Parathyroid adenoma (tissue), 2 donors: ENCODE data around the gene BRD1.

Source experiments
- H2AFZ ChIP-seq: fragments of 300-600 bp; sonication (generic); one replicate; pipeline ENCODE4 v1.7.0; 2017; ENCODE audit warnings: antibody characterized with exemption, mild to moderate bottlenecking
- H3K27ac ChIP-seq: fragments of 300-600 bp; sonication (generic); one replicate; pipeline ENCODE4 v1.7.0; 2017
- H3K27me3 ChIP-seq: fragments of 300-600 bp; sonication (generic); one replicate; pipeline ENCODE4 v1.7.0; 2017; ENCODE audit warnings: low read length; ENCODE audit not compliant: control insufficient read depth, insufficient read depth
- H3K36me3 ChIP-seq: fragments of 300-600 bp; sonication (generic); one replicate; pipeline ENCODE4 v1.7.0; 2017; ENCODE audit warnings: low read length; ENCODE audit not compliant: control insufficient read depth, insufficient read depth
- H3K4me1 ChIP-seq: fragments of 300-600 bp; sonication (generic); one replicate; pipeline ENCODE4 v1.7.0; 2017; ENCODE audit warnings: control low read depth
- H3K4me2 ChIP-seq: fragments of 300-600 bp; sonication (generic); one replicate; pipeline ENCODE4 v1.7.0; 2017; ENCODE audit warnings: low read length
- H3K4me3 ChIP-seq: fragments of 300-600 bp; sonication (generic); one replicate; pipeline ENCODE4 v1.7.0; 2017; ENCODE audit warnings: low read depth, low read length
- H3K79me2 ChIP-seq: fragments of 300-600 bp; sonication (generic); one replicate; pipeline ENCODE4 v1.7.0; 2017; ENCODE audit warnings: control low read depth
- H3K9ac ChIP-seq: fragments of 300-600 bp; sonication (generic); one replicate; pipeline ENCODE4 v1.7.0; 2017; ENCODE audit warnings: mild to moderate bottlenecking
- H3K9me3 ChIP-seq: fragments of 300-600 bp; sonication (generic); one replicate; pipeline ENCODE4 v1.7.0; 2017; ENCODE audit warnings: low read length; ENCODE audit not compliant: control insufficient read depth
- TF ChIP-seq, protein P1 (sequence below): fragments of 300-600 bp; sonication (generic); IDR thresholded peaks from one replicate; pipeline ENCODE4 v1.7.0; 2017; ENCODE audit warnings: antibody characterized with exemption, mild to moderate bottlenecking
- donor health status: primary hyperparathyroidism.

BRD1 gene

DNA sequence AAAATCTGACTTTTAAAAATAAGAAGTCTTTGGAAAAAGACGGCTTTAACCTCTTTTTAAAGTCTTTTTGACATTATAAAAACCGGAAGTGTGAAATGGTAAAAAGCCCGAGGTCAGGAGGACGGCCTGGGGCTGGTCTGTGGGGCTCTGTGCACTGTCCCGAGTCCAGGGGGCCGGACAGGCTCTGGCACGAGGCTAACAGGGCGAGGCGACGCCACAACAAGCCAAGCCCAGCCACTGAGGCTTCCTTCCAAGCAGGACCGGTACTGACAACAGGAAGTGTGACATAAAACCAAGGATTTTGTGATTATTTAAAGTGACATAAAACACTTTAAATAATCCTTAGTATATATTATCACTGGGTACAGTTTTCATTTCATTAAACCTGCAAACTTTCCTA is 39.2 kb downstream of the BRD1 start:
- H3K36me3 ChIP-seq = no peaks in the 10 kb centered on the region
- H3K9me3 ChIP-seq = no peaks in the 10 kb centered on the region
- H3K9ac ChIP-seq = no peak overlapping the region
- H3K27me3 ChIP-seq = no peaks in the 10 kb centered on the region
- peaks cover 2% of the 10 kb centered on the region for H3K4me1 ChIP-seq
- TF ChIP-seq, protein P1, sequence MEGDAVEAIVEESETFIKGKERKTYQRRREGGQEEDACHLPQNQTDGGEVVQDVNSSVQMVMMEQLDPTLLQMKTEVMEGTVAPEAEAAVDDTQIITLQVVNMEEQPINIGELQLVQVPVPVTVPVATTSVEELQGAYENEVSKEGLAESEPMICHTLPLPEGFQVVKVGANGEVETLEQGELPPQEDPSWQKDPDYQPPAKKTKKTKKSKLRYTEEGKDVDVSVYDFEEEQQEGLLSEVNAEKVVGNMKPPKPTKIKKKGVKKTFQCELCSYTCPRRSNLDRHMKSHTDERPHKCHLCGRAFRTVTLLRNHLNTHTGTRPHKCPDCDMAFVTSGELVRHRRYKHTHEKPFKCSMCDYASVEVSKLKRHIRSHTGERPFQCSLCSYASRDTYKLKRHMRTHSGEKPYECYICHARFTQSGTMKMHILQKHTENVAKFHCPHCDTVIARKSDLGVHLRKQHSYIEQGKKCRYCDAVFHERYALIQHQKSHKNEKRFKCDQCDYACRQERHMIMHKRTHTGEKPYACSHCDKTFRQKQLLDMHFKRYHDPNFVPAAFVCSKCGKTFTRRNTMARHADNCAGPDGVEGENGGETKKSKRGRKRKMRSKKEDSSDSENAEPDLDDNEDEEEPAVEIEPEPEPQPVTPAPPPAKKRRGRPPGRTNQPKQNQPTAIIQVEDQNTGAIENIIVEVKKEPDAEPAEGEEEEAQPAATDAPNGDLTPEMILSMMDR = no peak
- peaks cover 44% of the 10 kb centered on the region for H3K79me2 ChIP-seq
- no peak overlapping the region for H2AFZ ChIP-seq
- no peak overlapping the region for H3K4me2 ChIP-seq
- peak overlapping the region; percentile 64 for H3K27ac ChIP-seq
- no peak overlapping the region for H3K4me3 ChIP-seq

DNA sequence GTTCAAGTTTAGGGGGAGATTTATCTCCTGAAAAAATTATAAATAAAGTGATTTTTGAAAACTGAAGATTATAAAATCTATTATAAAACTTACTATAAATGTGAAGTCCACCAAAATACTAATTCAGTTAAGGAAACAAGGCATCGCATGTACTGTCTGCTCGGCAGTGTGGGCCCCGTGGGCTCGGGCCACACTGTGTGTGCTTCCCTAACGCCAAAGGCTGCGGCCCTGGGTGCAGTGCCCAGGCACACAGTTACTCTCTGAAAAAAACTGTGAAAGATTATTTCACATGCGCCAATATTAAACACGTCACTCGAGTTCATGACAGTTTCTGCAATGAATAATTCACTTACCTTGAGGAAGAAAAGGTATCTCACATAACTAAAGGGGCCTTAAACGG is 39.8 kb downstream of the BRD1 start:
- Histone ChIP-seq H3K36me3 (no peaks in the 10 kb centered on the region), H3K4me3 (no peak overlapping the region), H3K27ac (no peak overlapping the region), H3K4me2 (no peak overlapping the region), H2AFZ (no peak overlapping the region), H3K79me2 (peaks cover 50% of the 10 kb centered on the region), H3K9ac (no peak overlapping the region), H3K4me1 (peaks cover 2% of the 10 kb centered on the region), H3K9me3 (no peaks in the 10 kb centered on the region), H3K27me3 (no peaks in the 10 kb centered on the region)
- TF ChIP-seq, protein P1 = no peak

DNA sequence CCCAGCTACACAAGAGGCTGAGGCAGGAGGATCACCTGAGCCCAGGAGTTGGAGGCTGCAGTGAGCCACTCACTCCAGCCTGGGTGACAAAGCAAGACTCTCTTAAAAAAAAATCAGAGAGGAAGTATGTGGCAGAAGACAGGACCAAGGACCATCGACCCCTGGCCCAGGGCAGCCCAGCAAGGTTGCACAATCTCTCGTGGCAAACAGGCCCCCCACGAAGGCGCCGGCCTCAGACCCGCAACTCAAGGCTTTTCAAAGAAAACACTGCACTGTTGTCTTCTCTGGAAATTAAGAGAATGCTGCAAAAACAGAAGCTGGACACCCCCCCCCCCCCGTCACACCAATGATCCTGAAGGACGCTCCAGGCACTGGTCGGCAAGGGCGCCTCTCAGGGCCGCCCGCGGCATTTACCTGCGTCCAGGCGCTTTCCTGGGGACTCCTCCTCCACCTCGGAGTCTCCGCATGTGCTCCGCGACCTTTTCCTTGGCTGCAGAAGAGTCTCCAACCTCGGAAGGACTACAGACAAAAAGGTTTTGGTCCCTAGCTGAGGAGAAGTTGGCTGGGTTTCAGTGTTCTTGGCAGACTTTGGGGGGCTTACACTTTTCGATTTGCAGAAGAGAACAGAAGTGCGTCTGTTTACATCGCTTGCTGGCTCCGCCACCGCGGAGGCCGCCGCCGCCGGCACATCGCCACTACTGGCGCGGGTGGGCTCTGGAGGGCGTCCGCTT is 40.5 kb downstream of the BRD1 start:
- H3K79me2 ChIP-seq = peaks cover 49% of the 10 kb centered on the region
- TF ChIP-seq, protein P1 = no peak
- no peaks in the 10 kb centered on the region for H3K27me3 ChIP-seq
- no peak overlapping the region for H3K9ac ChIP-seq
- no peaks in the 10 kb centered on the region for H3K9me3 ChIP-seq
- no peak overlapping the region for H3K4me2 ChIP-seq
- H3K27ac ChIP-seq = no peak overlapping the region
- peaks cover 2% of the 10 kb centered on the region for H3K4me1 ChIP-seq
- no peak overlapping the region for H2AFZ ChIP-seq
- no peaks in the 10 kb centered on the region for H3K36me3 ChIP-seq
- no peak overlapping the region for H3K4me3 ChIP-seq

DNA sequence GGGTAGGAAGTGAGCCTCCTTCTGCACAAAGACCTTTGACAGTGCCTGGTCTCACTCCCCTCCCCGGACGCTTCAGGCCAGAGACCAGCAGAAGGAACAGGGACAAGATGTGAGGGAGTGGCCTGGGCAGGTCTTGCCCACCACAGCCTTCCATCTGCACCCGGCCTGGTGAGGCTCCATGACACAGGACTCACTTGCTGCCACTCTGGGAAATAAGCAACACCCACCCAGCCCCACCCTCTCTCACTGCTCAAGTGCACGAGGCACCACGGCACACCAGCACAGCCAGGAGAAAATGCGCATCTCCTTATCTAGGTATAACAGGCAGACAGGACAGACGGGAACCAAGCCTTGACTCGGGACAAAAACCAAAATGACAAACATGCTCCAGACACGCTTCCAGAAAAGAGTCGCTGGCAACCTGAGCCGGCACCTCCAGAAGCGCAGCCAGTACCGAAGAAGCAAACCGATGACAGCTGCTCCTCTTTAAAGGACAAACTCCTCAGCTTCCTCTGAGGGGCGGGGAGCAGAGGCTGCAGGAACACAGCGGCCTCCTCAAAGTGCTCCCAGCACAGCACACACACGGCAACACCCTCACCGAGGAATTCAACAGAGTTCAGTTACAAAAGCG is 41.7 kb downstream of the BRD1 start:
- Histone ChIP-seq H3K4me1 (peaks cover 2% of the 10 kb centered on the region), H3K4me3 (no peak overlapping the region), H3K9ac (no peak overlapping the region), H3K27ac (no peak overlapping the region), H3K79me2 (peaks cover 55% of the 10 kb centered on the region), H3K4me2 (no peak overlapping the region), H3K9me3 (no peaks in the 10 kb centered on the region), H3K36me3 (no peaks in the 10 kb centered on the region), H3K27me3 (no peaks in the 10 kb centered on the region), H2AFZ (no peak overlapping the region)
- TF ChIP-seq, protein P1 = no peak
